HepG2 (cell line): Measurements from ENCODE around the gene PRR36. TPM values are rescaled to one million over a fixed set of nuclear protein-coding genes. Genes with fewer than 3 reads are reported as not detected.

ENCODE experiments used
- ATAC-seq: fragments of 200-7000 bp; cut with Tn5 transposase; 3 replicates; pipeline ENCODE4 v1.9.1; 2020; ENCODE audit warnings: mild to moderate bottlenecking, moderate library complexity
- BruUV-seq: library from RNA; stranded (reverse); fragments of 400-500 nt; replicated peaks from 2 replicates; lab custom pipeline; 2021; lab: Mats Ljungman, UMichigan
- CTCF ChIA-PET: fragments of 300-600 bp; formaldehyde crosslinking; extraction: SDS; loops from one replicate; lab custom pipeline; 2021; ENCODE audit warnings: low total read pairs, inconsistent platforms, low intra/inter-chr PET ratio; lab: Yijun Ruan, JAX
- POLR2A ChIA-PET: fragments of 350-600 bp; sonication (Branson Sonifier 250); formaldehyde crosslinking; loops from one replicate; lab custom pipeline; 2020; ENCODE audit warnings: antibody characterized with exemption, inconsistent platforms; lab: Yijun Ruan, JAX
- DNase-seq: peaks from one replicate; pipeline ENCODE4 v3.0.0-alpha.2; 2015; ENCODE audit warnings: low spot score
- FAIRE-seq: peaks from 3 replicates; lab custom pipeline; 2011; peaks lifted over from hg19 to GRCh38; lab: Jason Lieb, UNC
- H2AFZ ChIP-seq: one replicate; pipeline ENCODE4 v1.6.1; 2011; ENCODE audit warnings: low read length, inconsistent platforms
- H3K27ac ChIP-seq: fragments of 300-600 bp; 3 replicates; pipeline ENCODE4 v1.8.0; 2011; ENCODE audit warnings: mixed run types, mild to moderate bottlenecking, mixed read lengths, low read length, inconsistent platforms; ENCODE audit not compliant: insufficient read depth; ENCODE audit errors: extremely low read length
- H3K27me3 ChIP-seq, 2 experiments: fragments of 200-600 bp in 1 of 2; 2 replicates in 1 of 2; 3 replicates in 1 of 2; pipeline versions ENCODE4 v1.6.0 to v1.8.0; 2011; ENCODE audit warnings: low read length in 2 of 2, mild to moderate bottlenecking in 2 of 2, moderate library complexity in 2 of 2, inconsistent platforms in 1 of 2; ENCODE audit not compliant: insufficient read depth in 2 of 2, control insufficient read depth in 1 of 2
- H3K36me3 ChIP-seq, 2 experiments: fragments of 200-600 bp in 1 of 2; replicated peaks in 1 of 2; 2 replicates in 1 of 2; 3 replicates in 1 of 2; pipeline versions ENCODE4 v1.5.1 to v1.8.0; 2011; ENCODE audit warnings: low read length in 2 of 2, inconsistent platforms in 1 of 2; ENCODE audit not compliant: insufficient read depth in 2 of 2, control insufficient read depth in 1 of 2
- H3K4me1 ChIP-seq: 2 replicates; pipeline ENCODE4 v1.5.1; 2012; ENCODE audit warnings: low read length, inconsistent platforms; ENCODE audit not compliant: insufficient read depth
- H3K4me2 ChIP-seq: 2 replicates; pipeline ENCODE4 v1.6.0; 2011; ENCODE audit warnings: low read depth, low read length, inconsistent platforms
- H3K4me3 ChIP-seq, 3 experiments: fragments of 200-600 bp in 1 of 3; sonication (generic), shearing (Covaris generic) in 1 of 3; replicated peaks in 1 of 3; 2 replicates each; pipeline ENCODE4 v1.5.1; 2011 to 2016; ENCODE audit warnings: low read length in 3 of 3, inconsistent platforms in 2 of 3, low read depth in 2 of 3, mild to moderate bottlenecking in 2 of 3, control low read depth in 1 of 3, mixed read lengths in 1 of 3; ENCODE audit not compliant: insufficient read depth in 1 of 3
- H3K79me2 ChIP-seq: one replicate; pipeline ENCODE4 v1.6.1; 2011; ENCODE audit warnings: low read length, inconsistent platforms; ENCODE audit not compliant: insufficient read depth
- H3K9ac ChIP-seq: 2 replicates; pipeline ENCODE4 v1.6.0; 2011; ENCODE audit warnings: mild to moderate bottlenecking, low read depth, low read length, inconsistent platforms; ENCODE audit not compliant: insufficient read depth
- H3K9me3 ChIP-seq: 2 replicates; pipeline ENCODE4 v1.5.1; 2012; ENCODE audit warnings: mild to moderate bottlenecking, low read length
- H4K20me1 ChIP-seq: 2 replicates; pipeline ENCODE4 v1.6.0; 2011; ENCODE audit warnings: inconsistent platforms, mild to moderate bottlenecking, low read length, moderate library complexity; ENCODE audit not compliant: insufficient read depth
- BCLAF1 ChIP-seq: fragments of 450-650 bp; IDR thresholded peaks from 2 replicates; pipeline ENCODE4 v1.6.1; 2017; ENCODE audit warnings: mild to moderate bottlenecking
- CREM ChIP-seq, 2 experiments: sonication (generic) in 1 of 2; formaldehyde crosslinking in 1 of 2; IDR thresholded peaks; 2 replicates each; pipeline versions ENCODE4 v1.4.0 to v1.6.1; 2016 to 2020; ENCODE audit warnings: antibody characterized with exemption in 1 of 2, mild to moderate bottlenecking in 1 of 2, missing genetic modification reagents in 1 of 2
- NFE2L1 ChIP-seq: sonication (generic); formaldehyde crosslinking; IDR thresholded peaks from 2 replicates; pipeline ENCODE4 v1.4.0; 2020; ENCODE audit warnings: missing genetic modification reagents, mild to moderate bottlenecking, borderline replicate concordance
- PREB ChIP-seq: sonication (generic); formaldehyde crosslinking; IDR thresholded peaks from 2 replicates; pipeline ENCODE4 v1.4.0; 2020; ENCODE audit warnings: missing genetic modification reagents
- RARA ChIP-seq: IDR thresholded peaks from 2 replicates; pipeline ENCODE4 v1.6.1; 2016; ENCODE audit warnings: missing genetic modification reagents, missing compliant biosample characterization
- SCMH1 ChIP-seq: sonication (generic); formaldehyde crosslinking; IDR thresholded peaks from 2 replicates; pipeline ENCODE4 v1.9.0; 2021; ENCODE audit warnings: missing genetic modification reagents, mild to moderate bottlenecking, borderline replicate concordance
- SMAD1 ChIP-seq: sonication (generic); formaldehyde crosslinking; IDR thresholded peaks from 2 replicates; pipeline ENCODE4 v1.4.0; 2020; ENCODE audit warnings: missing genetic modification reagents, low read depth, mild to moderate bottlenecking, borderline replicate concordance
- ZMYM2 ChIP-seq: sonication (generic); formaldehyde crosslinking; IDR thresholded peaks from 2 replicates; pipeline ENCODE4 v1.8.0; 2022; ENCODE audit warnings: mild to moderate bottlenecking, missing genetic modification reagents
- ZNF333 ChIP-seq: sonication (generic); formaldehyde crosslinking; IDR thresholded peaks from 2 replicates; pipeline ENCODE4 v1.4.0; 2020; ENCODE audit warnings: mild to moderate bottlenecking, missing genetic modification reagents, borderline replicate concordance
- ZNF441 ChIP-seq: sonication (generic); formaldehyde crosslinking; IDR thresholded peaks from 2 replicates; pipeline ENCODE4 v1.7.0; 2021; ENCODE audit warnings: missing genetic modification reagents, borderline replicate concordance
- ZNF616 ChIP-seq: sonication (generic); formaldehyde crosslinking; IDR thresholded peaks from 2 replicates; pipeline ENCODE4 v1.5.0; 2020; ENCODE audit warnings: low read depth, mild to moderate bottlenecking, missing genetic modification reagents
- ZNF768 ChIP-seq: sonication (generic); formaldehyde crosslinking; IDR thresholded peaks from 2 replicates; pipeline ENCODE4 v1.4.0; 2020; ENCODE audit warnings: missing genetic modification reagents
- ZNF839 ChIP-seq: sonication (generic); formaldehyde crosslinking; IDR thresholded peaks from 2 replicates; pipeline ENCODE4 v1.4.0; 2020; ENCODE audit warnings: missing genetic modification reagents, mild to moderate bottlenecking, borderline replicate concordance
- ZSCAN31 ChIP-seq: sonication (generic); formaldehyde crosslinking; IDR thresholded peaks from 2 replicates; pipeline ENCODE4 v1.5.0; 2020; ENCODE audit warnings: low read depth, mild to moderate bottlenecking, missing genetic modification reagents
- ZSCAN5A ChIP-seq: sonication (generic); formaldehyde crosslinking; IDR thresholded peaks from 2 replicates; pipeline ENCODE4 v1.8.0; 2022; ENCODE audit warnings: mild to moderate bottlenecking, missing genetic modification reagents, borderline replicate concordance
- WGBS: methylation state at CpG from one replicate; pipeline ENCODE4 v1.1.6; 2017; ENCODE audit warnings: low lambda C conversion rate; 5-methylcytosine and 5-hydroxymethylcytosine counted together
- in situ Hi-C: cut with HindIII; loops from 2 replicates; pipeline ENCODE4 v1.10.0; 2017; ENCODE audit warnings: low pct_unique_long_range_greater_than_20kb; ENCODE audit not compliant: extremely low pct_ligation_motif_present
- intact Hi-C: fragments of 100-400 bp; cut with micrococcal nuclease; formaldehyde crosslinking; loops from one replicate; pipeline ENCODE4 v1.10.0; 2022; ENCODE audit not compliant: unreplicated experiment
- polyA plus RNA-seq, 8 experiments: library from polyadenylated mRNA; depleted of rRNA in 3 of 8; stranded (reverse) in 7 of 8; unstranded in 1 of 8; fragments of >200 nt; fragmentation: Illumina TruSeq in 4 of 8; extraction: Trizol in 4 of 8; gene quantifications; 2 replicates each; pipeline versions ENCODE4 v1.2.1 to v1.2.3, GENCODE V29; 2011 to 2016; ENCODE audit warnings: low read depth in 4 of 8, missing spikeins in 1 of 8, mixed read lengths in 1 of 8; ENCODE audit not compliant: insufficient read depth in 1 of 8
- total RNA-seq, 5 experiments: library from RNA; depleted of rRNA; stranded (reverse); fragments of >200 nt; fragmentation: Illumina TruSeq; extraction: Trizol; gene quantifications; 2 replicates each; pipeline ENCODE4 v1.2.3, GENCODE V29; 2016; ENCODE audit warnings: low read depth in 1 of 5

PRR36 gene
- total and polyA plus RNA-seq, 2 of the 13 experiments (the other 11 are each of a cell fraction or from before 2014, with no cell fraction given) = 0.07 to 0.17 TPM

- TF ChIP-seq ZMYM2 (CRISPR knock-in tag) (no peak; the same call in 1 of the 2 replicates), NFE2L1 (no peak), ZNF768 (CRISPR knock-in tag) (peak; percentile 36; the same call in 1 of the 2 replicates), RARA (CRISPR knock-in tag) (peak; percentile 6; the same call in 1 of the 2 replicates), ZSCAN5A (CRISPR knock-in tag) (peak; percentile 5; the same call in 1 of the 2 replicates), SCMH1 (CRISPR knock-in tag) (no peak), ZSCAN31 (CRISPR knock-in tag) (peak; percentile 82; the same call in 1 of the 2 replicates)
These were observed 29.3 kb upstream of the PRR36 start, which contains the start of gene MAP2K7 (continued) for GRCh38 chr19:7903244-7904073.

- intact Hi-C loops = loop anchor here (1.0 to 2.0 kb wide), 2 partner anchors 32 to 50 kb away; no protein-coding TSS in a partner anchor
- no peak for FAIRE-seq
- TF ChIP-seq CREM (IDR thresholded peaks at IDR 0.05) = peak; percentile 11; the same call in 1 of the 2 replicates
- no peak for TF ChIP-seq CREM (CRISPR knock-in tag; IDR thresholded peaks at IDR 0.05)
- no peak for TF ChIP-seq ZNF333 (CRISPR knock-in tag)
- TF ChIP-seq ZNF839 (CRISPR knock-in tag) = no peak
- TF ChIP-seq ZNF441 (CRISPR knock-in tag) = no peak
- TF ChIP-seq SMAD1 (CRISPR knock-in tag) = 0 out of 2 replicates have a peak, but pooled peaks have one; percentile 15
- TF ChIP-seq BCLAF1 = no peak
- TF ChIP-seq PREB (CRISPR knock-in tag) = 0 out of 2 replicates have a peak, but pooled peaks have one; percentile 40
- no peak for TF ChIP-seq ZNF616 (CRISPR knock-in tag)
- TF ChIP-seq ZMYM2 (CRISPR knock-in tag) = 0 out of 2 replicates have a peak, but pooled peaks have one; percentile 38
These were observed 28.6 kb upstream of the PRR36 start for GRCh38 chr19:7902796-7903243.

More at GRCh38 chr19:7902796-7903243, 28.6 kb upstream of the PRR36 start:
- WGBS = 63% methylated on average over 3 of the region's 20 CpGs
- Histone ChIP-seq H2AFZ (no peak overlapping the region), H3K4me3 (peak overlapping the region; percentile 53 to 77 (median 56)), H4K20me1 (peaks cover 10% of the 10 kb centered on the region; the same call in 1 of the 2 replicates), H3K36me3 (peaks cover 9 to 22% of the 10 kb centered on the region in 2 experiments; a peak in 3 of 5 replicates), H3K9ac (peak overlapping the region; percentile 87), H3K4me2 (peak overlapping the region; percentile 95), H3K9me3 (no peaks in the 10 kb centered on the region), H3K27ac (peak overlapping the region; percentile 91), H3K79me2 (peaks cover 29% of the 10 kb centered on the region), H3K4me1 (peaks cover 45% of the 10 kb centered on the region), H3K27me3 (no peaks in the 10 kb centered on the region; a peak in 1 of 5 replicates)
- BruUV-seq = TSS peak; percentile 89
- CTCF ChIA-PET = interaction anchor here (1.4 to 2.0 kb wide), 2 partner anchors 33 to 50 kb away, joined by 5 to 8 read pairs; no protein-coding TSS in a partner anchor
- DNase-seq = no peak
- peak; percentile 9; the same call in 2 of the 3 replicates for ATAC-seq
- POLR2A ChIA-PET = interaction anchor here (0.9 to 4.9 kb wide), 13 partner anchors 9 to 98 kb away, joined by 3 to 83 read pairs (median 5); partner anchors contain the start of genes LRRC8E, SNAPC2 and TIMM44
- in situ Hi-C loops = no loop called here
